GM23338 (cell line): Measurements from ENCODE around the gene TPSAB1.

ENCODE experiments used
- CREB1 ChIP-seq: fragments of 250-450 bp; sonication (Bioruptor Pico); IDR thresholded peaks from 2 replicates; pipeline ENCODE4 v1.5.0; 2020; ENCODE audit warnings: low read depth, mild to moderate bottlenecking, moderate library complexity
- EZH2 ChIP-seq: fragments of 200-600 bp; sonication (generic); IDR thresholded peaks from one replicate; pipeline ENCODE4 v1.8.0; 2017; ENCODE audit warnings: antibody characterized with exemption, mild to moderate bottlenecking, low read depth; ENCODE audit not compliant: unreplicated experiment
- EZH2phosphoT487 ChIP-seq: fragments of 200-600 bp; sonication (generic); IDR thresholded peaks from one replicate; pipeline ENCODE4 v1.8.1; 2018; ENCODE audit warnings: antibody characterized with exemption; ENCODE audit not compliant: unreplicated experiment
- JUNB ChIP-seq: IDR thresholded peaks from one replicate; pipeline ENCODE4 v1.6.1; 2016; ENCODE audit warnings: antibody characterized with exemption; ENCODE audit not compliant: unreplicated experiment
- NANOG ChIP-seq: IDR thresholded peaks from 2 replicates; pipeline ENCODE4 v1.6.1; 2016; ENCODE audit warnings: antibody characterized with exemption, borderline replicate concordance
- POLR2AphosphoS5 ChIP-seq: IDR thresholded peaks from 2 replicates; pipeline ENCODE4 v1.6.1; 2016; ENCODE audit warnings: antibody characterized with exemption, low read depth
- STAT1 ChIP-seq: IDR thresholded peaks from one replicate; pipeline ENCODE4 v1.6.1; 2016; ENCODE audit warnings: antibody characterized with exemption; ENCODE audit not compliant: unreplicated experiment
- ZNF114 ChIP-seq: fragments of 250-450 bp; sonication (Bioruptor Pico); IDR thresholded peaks from 2 replicates; pipeline ENCODE4 v1.5.0; 2020; ENCODE audit warnings: mild to moderate bottlenecking, moderate library complexity
- ZNF331 ChIP-seq: fragments of 250-450 bp; sonication (Bioruptor Pico); IDR thresholded peaks from 2 replicates; pipeline ENCODE4 v1.5.0; 2020; ENCODE audit warnings: low read depth, mild to moderate bottlenecking, moderate library complexity
- TF ChIP-seq, protein P1 (sequence below), 2 experiments: fragments of 200-600 bp in 1 of 2; sonication (generic) in 1 of 2; conservative IDR thresholded peaks; 2 replicates each; pipeline versions ENCODE4 v1.5.1 to v1.6.1; 2016 to 2017; ENCODE audit warnings: antibody characterized with exemption in 2 of 2, low read depth in 2 of 2, mild to moderate bottlenecking in 2 of 2, moderate library complexity in 1 of 2
- TF ChIP-seq, protein P2 (sequence below): IDR thresholded peaks from one replicate; pipeline ENCODE4 v1.6.1; 2018; ENCODE audit warnings: antibody characterized with exemption; ENCODE audit not compliant: unreplicated experiment
- TF ChIP-seq, protein P3 (sequence below): IDR thresholded peaks from 2 replicates; pipeline ENCODE4 v1.6.1; 2016; ENCODE audit warnings: antibody characterized with exemption

DNA sequence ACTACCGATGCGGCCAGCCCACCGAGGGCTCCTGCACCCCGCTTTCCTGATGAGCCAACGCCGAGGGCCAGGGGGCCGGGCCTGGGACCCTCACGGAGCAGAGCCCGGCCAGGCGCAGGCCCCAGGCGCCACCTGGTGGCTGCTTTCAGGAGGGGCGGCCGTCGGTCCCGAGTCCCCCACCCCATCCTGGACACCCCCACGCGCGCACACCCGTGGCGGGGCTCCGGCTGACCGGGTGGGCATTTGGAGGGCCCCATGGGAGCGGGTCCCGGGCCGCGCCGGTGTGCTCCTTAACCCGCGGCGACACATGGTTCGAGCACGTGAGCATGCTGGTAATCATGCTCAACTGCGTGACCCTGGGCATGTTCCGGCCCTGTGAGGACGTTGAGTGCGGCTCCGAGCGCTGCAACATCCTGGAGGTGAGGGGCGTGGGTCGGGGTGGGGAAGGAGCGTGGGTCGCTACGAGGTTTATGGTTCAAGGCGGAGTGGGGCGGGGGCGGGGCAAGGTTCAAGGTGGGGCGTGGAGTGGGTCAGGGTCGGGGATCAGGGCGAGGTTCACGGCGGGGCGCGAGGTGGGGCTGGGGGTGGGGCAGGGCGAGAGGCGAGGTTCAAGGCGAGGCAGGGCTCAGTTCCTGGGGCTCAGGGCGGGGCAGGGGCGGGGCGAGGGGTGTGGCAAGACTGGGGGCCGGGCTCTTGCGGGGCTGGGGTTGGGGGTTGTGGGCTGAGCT is 45.7 kb upstream of the TPSAB1 start:
- no peak for TF ChIP-seq POLR2AphosphoS5
- TF ChIP-seq, protein P1, sequence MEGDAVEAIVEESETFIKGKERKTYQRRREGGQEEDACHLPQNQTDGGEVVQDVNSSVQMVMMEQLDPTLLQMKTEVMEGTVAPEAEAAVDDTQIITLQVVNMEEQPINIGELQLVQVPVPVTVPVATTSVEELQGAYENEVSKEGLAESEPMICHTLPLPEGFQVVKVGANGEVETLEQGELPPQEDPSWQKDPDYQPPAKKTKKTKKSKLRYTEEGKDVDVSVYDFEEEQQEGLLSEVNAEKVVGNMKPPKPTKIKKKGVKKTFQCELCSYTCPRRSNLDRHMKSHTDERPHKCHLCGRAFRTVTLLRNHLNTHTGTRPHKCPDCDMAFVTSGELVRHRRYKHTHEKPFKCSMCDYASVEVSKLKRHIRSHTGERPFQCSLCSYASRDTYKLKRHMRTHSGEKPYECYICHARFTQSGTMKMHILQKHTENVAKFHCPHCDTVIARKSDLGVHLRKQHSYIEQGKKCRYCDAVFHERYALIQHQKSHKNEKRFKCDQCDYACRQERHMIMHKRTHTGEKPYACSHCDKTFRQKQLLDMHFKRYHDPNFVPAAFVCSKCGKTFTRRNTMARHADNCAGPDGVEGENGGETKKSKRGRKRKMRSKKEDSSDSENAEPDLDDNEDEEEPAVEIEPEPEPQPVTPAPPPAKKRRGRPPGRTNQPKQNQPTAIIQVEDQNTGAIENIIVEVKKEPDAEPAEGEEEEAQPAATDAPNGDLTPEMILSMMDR (conservative IDR thresholded peaks at IDR 0.05; ENCODE audit: low read depth in 2 of 2): peak; percentile 70 to 77
- TF ChIP-seq EZH2: no peak
- TF ChIP-seq, protein P2, sequence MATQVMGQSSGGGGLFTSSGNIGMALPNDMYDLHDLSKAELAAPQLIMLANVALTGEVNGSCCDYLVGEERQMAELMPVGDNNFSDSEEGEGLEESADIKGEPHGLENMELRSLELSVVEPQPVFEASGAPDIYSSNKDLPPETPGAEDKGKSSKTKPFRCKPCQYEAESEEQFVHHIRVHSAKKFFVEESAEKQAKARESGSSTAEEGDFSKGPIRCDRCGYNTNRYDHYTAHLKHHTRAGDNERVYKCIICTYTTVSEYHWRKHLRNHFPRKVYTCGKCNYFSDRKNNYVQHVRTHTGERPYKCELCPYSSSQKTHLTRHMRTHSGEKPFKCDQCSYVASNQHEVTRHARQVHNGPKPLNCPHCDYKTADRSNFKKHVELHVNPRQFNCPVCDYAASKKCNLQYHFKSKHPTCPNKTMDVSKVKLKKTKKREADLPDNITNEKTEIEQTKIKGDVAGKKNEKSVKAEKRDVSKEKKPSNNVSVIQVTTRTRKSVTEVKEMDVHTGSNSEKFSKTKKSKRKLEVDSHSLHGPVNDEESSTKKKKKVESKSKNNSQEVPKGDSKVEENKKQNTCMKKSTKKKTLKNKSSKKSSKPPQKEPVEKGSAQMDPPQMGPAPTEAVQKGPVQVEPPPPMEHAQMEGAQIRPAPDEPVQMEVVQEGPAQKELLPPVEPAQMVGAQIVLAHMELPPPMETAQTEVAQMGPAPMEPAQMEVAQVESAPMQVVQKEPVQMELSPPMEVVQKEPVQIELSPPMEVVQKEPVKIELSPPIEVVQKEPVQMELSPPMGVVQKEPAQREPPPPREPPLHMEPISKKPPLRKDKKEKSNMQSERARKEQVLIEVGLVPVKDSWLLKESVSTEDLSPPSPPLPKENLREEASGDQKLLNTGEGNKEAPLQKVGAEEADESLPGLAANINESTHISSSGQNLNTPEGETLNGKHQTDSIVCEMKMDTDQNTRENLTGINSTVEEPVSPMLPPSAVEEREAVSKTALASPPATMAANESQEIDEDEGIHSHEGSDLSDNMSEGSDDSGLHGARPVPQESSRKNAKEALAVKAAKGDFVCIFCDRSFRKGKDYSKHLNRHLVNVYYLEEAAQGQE: no peak
- TF ChIP-seq JUNB: no peak
- no peak for TF ChIP-seq EZH2phosphoT487
- no peak for TF ChIP-seq CREB1 (CRISPR knock-in tag)
- no peak for TF ChIP-seq ZNF114
- TF ChIP-seq, protein P3, sequence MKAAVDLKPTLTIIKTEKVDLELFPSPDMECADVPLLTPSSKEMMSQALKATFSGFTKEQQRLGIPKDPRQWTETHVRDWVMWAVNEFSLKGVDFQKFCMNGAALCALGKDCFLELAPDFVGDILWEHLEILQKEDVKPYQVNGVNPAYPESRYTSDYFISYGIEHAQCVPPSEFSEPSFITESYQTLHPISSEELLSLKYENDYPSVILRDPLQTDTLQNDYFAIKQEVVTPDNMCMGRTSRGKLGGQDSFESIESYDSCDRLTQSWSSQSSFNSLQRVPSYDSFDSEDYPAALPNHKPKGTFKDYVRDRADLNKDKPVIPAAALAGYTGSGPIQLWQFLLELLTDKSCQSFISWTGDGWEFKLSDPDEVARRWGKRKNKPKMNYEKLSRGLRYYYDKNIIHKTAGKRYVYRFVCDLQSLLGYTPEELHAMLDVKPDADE: no peak
- no peak for TF ChIP-seq NANOG
- TF ChIP-seq STAT1: no peak
- no peak for TF ChIP-seq ZNF331 (CRISPR knock-in tag)
